ENCODE data around the gene MND1.

DNA sequence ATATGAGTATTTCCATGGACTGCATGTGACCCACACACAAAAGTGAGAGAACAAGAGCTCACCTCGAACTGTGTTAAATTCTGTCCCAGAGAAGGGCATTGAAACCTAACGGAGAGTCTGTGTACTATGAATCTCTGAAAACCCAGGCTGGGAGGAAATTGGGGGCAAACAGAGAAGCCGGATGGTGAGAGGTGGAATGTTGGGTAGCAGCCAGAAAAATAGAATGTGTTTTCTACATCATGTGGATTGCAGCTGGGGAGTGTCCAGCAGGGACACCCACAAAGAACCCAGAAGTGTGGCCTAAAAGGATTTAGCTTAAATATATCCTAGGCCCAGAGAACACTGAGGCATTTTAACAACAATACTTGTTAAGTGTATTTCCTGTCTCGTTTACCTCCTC is 38.6 kb downstream of the MND1 start:
- TF ChIP-seq POLR2AphosphoS5 (IDR thresholded peaks at IDR 0.05; ENCODE audit: low read depth, low read length) (no peak), TAF1 (IDR thresholded peaks at IDR 0.05; ENCODE audit: borderline replicate concordance, insufficient read depth, low read length) (no peak)
